Effector CD4-positive, alpha-beta T cell (primary cell): ENCODE data around the gene SNX20.

Source experiments
- DNase-seq: peaks from one replicate; pipeline ENCODE4 v3.0.0-alpha.2; 2020
- total RNA-seq: gene quantifications from one replicate; lab custom pipeline; 2026; lab: John Stamatoyannopoulos, UW

SNX20 gene
- 81.8 reads per million, percentile 78 among the genes with 10 or more reads in this experiment for total RNA-seq

GRCh38 chr16:50681021-50681885, at the start of gene SNX20:
TSS of gene SNX20 (minus strand) at chr16:50681312. CDS start at chr16:50677526, 3,786 bp downstream.
- DNase-seq = peak; percentile 63

GRCh38 chr16:50724306-50724705, 43.2 kb upstream of the SNX20 start:
- no peak for DNase-seq

- no peak for DNase-seq
Measured at GRCh38 chr16:50722960-50723359, 41.8 kb upstream of the SNX20 start.

GRCh38 chr16:50722405-50722737, 41.3 kb upstream of the SNX20 start:
- DNase-seq = no peak

- no peak for DNase-seq
Measured at GRCh38 chr16:50721549-50722404, 40.7 kb upstream of the SNX20 start.

- DNase-seq = no peak
Measured at GRCh38 chr16:50719401-50720337, 38.6 kb upstream of the SNX20 start.

GRCh38 chr16:50718761-50719400, 37.8 kb upstream of the SNX20 start:
- DNase-seq = no peak

GRCh38 chr16:50718061-50718760, 37.1 kb upstream of the SNX20 start:
- no peak for DNase-seq

- no peak for DNase-seq
Measured at GRCh38 chr16:50717494-50717893, 36.4 kb upstream of the SNX20 start.

- DNase-seq = no peak
Measured at GRCh38 chr16:50717091-50717490, 36.0 kb upstream of the SNX20 start.

- no peak for DNase-seq
Measured at GRCh38 chr16:50712956-50713355, 31.8 kb upstream of the SNX20 start.

- no peak for DNase-seq
Measured at GRCh38 chr16:50712560-50712898, 31.4 kb upstream of the SNX20 start.

GRCh38 chr16:50711862-50712559, 30.9 kb upstream of the SNX20 start:
- no peak for DNase-seq

- DNase-seq = no peak
Measured at GRCh38 chr16:50711040-50711439, 29.9 kb upstream of the SNX20 start.

GRCh38 chr16:50709980-50710379, 28.9 kb upstream of the SNX20 start:
- no peak for DNase-seq

GRCh38 chr16:50709061-50709684, 28.1 kb upstream of the SNX20 start:
- no peak for DNase-seq

- DNase-seq = peak; percentile 17
Measured at GRCh38 chr16:50708373-50709060, 27.4 kb upstream of the SNX20 start.

- DNase-seq = no peak
Measured at GRCh38 chr16:50706250-50706649, 25.1 kb upstream of the SNX20 start.

- no peak for DNase-seq
Measured at GRCh38 chr16:50705436-50706110, 24.5 kb upstream of the SNX20 start.
